A673 (cell line): ENCODE measurements around the gene TMEM63A. TPM values are rescaled to one million over a fixed set of nuclear protein-coding genes. Genes with fewer than 3 reads are reported as not detected.
A peak's percentile ranks its signal among the peaks of the same experiment; 100 is the strongest.

ENCODE experiments used
- BruUV-seq: library from RNA; stranded (reverse); fragments of 400-500 nt; replicated peaks from 2 replicates; lab custom pipeline; 2021; lab: Mats Ljungman, UMichigan
- CTCF ChIA-PET: fragments of 300-600 bp; sonication (Branson Sonifier 250); formaldehyde crosslinking; loops from one replicate; lab custom pipeline; 2022; ENCODE audit warnings: antibody characterized with exemption; lab: Charles Lee
- POLR2A ChIA-PET: fragments of 300-600 bp; sonication (Branson Sonifier 250); formaldehyde crosslinking; loops from one replicate; lab custom pipeline; 2022; ENCODE audit warnings: antibody characterized with exemption; ENCODE audit not compliant: low non-redundant PET; lab: Charles Lee
- DNase-seq: peaks from one replicate; pipeline ENCODE4 v3.0.0-alpha.2; 2015; ENCODE audit warnings: low spot score
- H3K27ac ChIP-seq: fragments of 200-600 bp; sonication (generic); 2 replicates; pipeline ENCODE4 v1.5.1; 2016; ENCODE audit warnings: mixed run types, low read depth, mild to moderate bottlenecking, mixed read lengths, antibody characterized with exemption, low read length; ENCODE audit not compliant: poor library complexity, severe bottlenecking
- H3K27me3 ChIP-seq: fragments of 200-600 bp; sonication (generic); replicated peaks from 2 replicates; pipeline ENCODE4 v1.6.1; 2017; ENCODE audit warnings: mixed run types, low read depth, mild to moderate bottlenecking, mixed read lengths, antibody characterized with exemption, low read length; ENCODE audit not compliant: insufficient read depth, poor library complexity
- H3K36me3 ChIP-seq: fragments of 200-600 bp; sonication (generic); 2 replicates; pipeline ENCODE4 v1.6.1; 2016; ENCODE audit warnings: mixed run types, mild to moderate bottlenecking, mixed read lengths, antibody characterized with exemption, low read length; ENCODE audit not compliant: insufficient read depth, poor library complexity, severe bottlenecking
- H3K4me1 ChIP-seq: fragments of 200-600 bp; sonication (generic); 2 replicates; pipeline ENCODE4 v1.6.1; 2017; ENCODE audit warnings: mixed run types, mild to moderate bottlenecking, mixed read lengths, antibody characterized with exemption, low read length; ENCODE audit not compliant: insufficient read depth, poor library complexity, severe bottlenecking
- H3K4me3 ChIP-seq: fragments of 200-600 bp; sonication (generic); 2 replicates; pipeline ENCODE4 v1.5.1; 2016; ENCODE audit warnings: low read depth, mixed run types, mild to moderate bottlenecking, mixed read lengths, low read length; ENCODE audit not compliant: poor library complexity, severe bottlenecking
- H3K9me3 ChIP-seq: fragments of 200-600 bp; sonication (generic); 2 replicates; pipeline ENCODE4 v1.6.1; 2016; ENCODE audit warnings: mixed run types, low read depth, mild to moderate bottlenecking, mixed read lengths, antibody characterized with exemption, low read length; ENCODE audit not compliant: poor library complexity, severe bottlenecking
- CTCF ChIP-seq: fragments of 300-800, 200-600 bp; sonication (generic); conservative IDR thresholded peaks from 2 replicates; pipeline ENCODE4 v1.5.1; 2017; ENCODE audit warnings: low read depth, mild to moderate bottlenecking, antibody characterized with exemption, low read length, moderate library complexity, mixed read lengths
- EZH2 ChIP-seq: fragments of 200-600 bp; sonication (generic); IDR thresholded peaks from 2 replicates; pipeline ENCODE4 v1.6.1; 2017; ENCODE audit warnings: borderline replicate concordance, low read depth, mild to moderate bottlenecking, mixed read lengths, antibody characterized with exemption, low read length; ENCODE audit not compliant: poor library complexity, severe bottlenecking
- intact Hi-C: fragments of 100-400 bp; cut with micrococcal nuclease; formaldehyde crosslinking; loops from one replicate; pipeline ENCODE4 v1.10.0; 2022; ENCODE audit not compliant: unreplicated experiment
- total RNA-seq: library from RNA; stranded (reverse); gene quantifications from 2 replicates; pipeline ENCODE4 v1.2.3, GENCODE V29; 2021

Gene TMEM63A
- total RNA-seq, 1 experiment from 2014 or later, result 25.3 TPM

GRCh38 chr1:225847610-225848009 lies 34.6 kb downstream of the TMEM63A start:
- H3K4me3 ChIP-seq, result no peak overlapping the region
- no TSS peak for BruUV-seq
- TF ChIP-seq EZH2 (no peak), CTCF (no peak)
- DNase-seq, result no peak
- CTCF ChIA-PET, result no interaction called here
- H3K36me3 ChIP-seq, result peaks cover 6% of the 10 kb centered on the region
- H3K27me3 ChIP-seq, result no peaks in the 10 kb centered on the region
- POLR2A ChIA-PET, result no interaction called here
- H3K9me3 ChIP-seq, result no peaks in the 10 kb centered on the region
- H3K27ac ChIP-seq, result no peak overlapping the region
- no peaks in the 10 kb centered on the region for H3K4me1 ChIP-seq
- intact Hi-C loops, result loop anchor here (5.0 kb wide), 1 partner anchor 70 kb away; the partner anchor contains the start of gene SRP9

DNA sequence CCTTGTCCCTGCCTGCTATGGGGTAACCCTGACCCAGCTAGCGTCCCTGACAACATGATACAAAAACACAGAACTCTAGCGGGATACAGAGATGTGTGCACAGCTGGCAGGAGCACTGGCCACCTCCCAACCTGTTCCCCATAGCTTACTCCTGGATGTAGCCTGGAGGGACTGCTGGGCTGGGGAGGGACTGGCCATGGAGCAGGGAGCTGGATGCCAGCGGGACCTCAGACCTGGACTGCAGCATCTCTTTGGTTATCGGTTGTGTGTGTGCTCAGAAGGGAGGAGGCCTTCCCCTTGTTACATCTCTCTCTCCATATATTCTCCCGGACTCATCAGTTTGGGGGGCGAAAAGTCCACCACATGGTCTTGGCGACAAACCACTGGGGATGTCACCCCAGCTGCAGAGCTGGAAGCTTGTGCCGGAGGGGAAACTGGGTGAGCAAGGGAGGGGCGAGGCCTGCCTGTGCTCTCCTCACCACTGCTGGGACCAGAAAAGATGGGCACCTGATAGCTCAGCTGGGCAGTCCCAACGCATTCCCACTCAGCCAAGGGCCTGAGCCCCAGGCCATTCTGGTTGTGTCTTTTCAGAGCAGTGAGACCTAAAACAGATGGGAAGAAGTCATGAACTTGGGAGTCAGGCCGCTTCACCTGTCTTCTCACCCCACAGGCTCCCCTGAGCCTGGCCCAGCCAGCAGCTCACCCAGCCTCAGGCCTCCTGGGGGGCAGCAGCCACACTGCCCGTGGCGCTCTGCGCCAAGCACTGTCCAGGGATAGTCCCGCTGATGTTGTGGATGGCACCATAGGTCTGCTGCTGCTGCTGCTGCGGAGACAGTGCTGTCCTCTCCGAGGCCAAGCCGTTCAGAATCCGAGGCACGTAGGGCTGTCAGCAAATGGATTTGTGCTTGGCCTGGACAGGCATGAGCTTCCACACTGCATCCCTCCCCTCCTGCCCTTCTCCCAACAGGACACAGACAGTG lies 35.6 kb downstream of the TMEM63A start:
- H3K36me3 ChIP-seq, result peaks cover 6% of the 10 kb centered on the region
- H3K4me3 ChIP-seq, result no peak overlapping the region
- no peaks in the 10 kb centered on the region for H3K27me3 ChIP-seq
- ChIA-PET POLR2A (no interaction called here), CTCF (interaction anchor here (1.2 kb wide), 1 partner anchor 69 kb away, joined by 4 read pairs; the partner anchor contains the start of gene SRP9)
- no peaks in the 10 kb centered on the region for H3K9me3 ChIP-seq
- no peak for DNase-seq
- intact Hi-C loops, result loop anchor here (1.0 to 5.0 kb wide), 2 partner anchors 69 to 367 kb away; partner anchors contain the start of gene SRP9
- no peaks in the 10 kb centered on the region for H3K4me1 ChIP-seq
- BruUV-seq, result no TSS peak
- TF ChIP-seq EZH2 (no peak), CTCF (no peak)
- no peak overlapping the region for H3K27ac ChIP-seq

- Histone ChIP-seq H3K4me1 (no peaks in the 10 kb centered on the region), H3K9me3 (no peaks in the 10 kb centered on the region), H3K4me3 (no peak overlapping the region), H3K27me3 (no peaks in the 10 kb centered on the region), H3K27ac (no peak overlapping the region), H3K36me3 (peaks cover 6% of the 10 kb centered on the region)
- BruUV-seq, result no TSS peak
- ChIA-PET CTCF (interaction anchor here (1.2 kb wide), 1 partner anchor 68 kb away, joined by 4 read pairs; the partner anchor contains the start of gene SRP9), POLR2A (no interaction called here)
- TF ChIP-seq EZH2 (no peak), CTCF (peak; percentile 85)
- DNase-seq, result peak; percentile 87
- intact Hi-C loops, result loop anchor here (1.0 to 5.0 kb wide), 3 partner anchors 68 to 370 kb away; partner anchors contain the start of gene SRP9
These were observed 36.5 kb downstream of the TMEM63A start for GRCh38 chr1:225845571-225846259.
